HEK293T (cell line): Measurements from ENCODE around the gene OPCML.

Experiments used
- CTCF ChIA-PET: fragments of 350-600 bp; formaldehyde crosslinking; extraction: SDS; loops from one replicate; lab custom pipeline; 2021; ENCODE audit warnings: antibody characterized with exemption, inconsistent platforms; lab: Yijun Ruan, JAX
- POLR2A ChIA-PET: fragments of 350-600 bp; formaldehyde crosslinking; extraction: SDS; loops from one replicate; lab custom pipeline; 2020; ENCODE audit warnings: antibody characterized with exemption, inconsistent platforms; lab: Yijun Ruan, JAX
- DNase-seq: peaks from one replicate; pipeline ENCODE4 v3.0.0; 2012; ENCODE audit warnings: mixed read lengths; ENCODE audit errors: extremely low spot score
- ARNT ChIP-seq: fragments of 450-650 bp; IDR thresholded peaks from 2 replicates; pipeline ENCODE4 v1.6.1; 2017; ENCODE audit warnings: mild to moderate bottlenecking
- BHLHE40 ChIP-seq: fragments of 450-650 bp; IDR thresholded peaks from 2 replicates; pipeline ENCODE4 v1.6.1; 2016; ENCODE audit warnings: mild to moderate bottlenecking, moderate library complexity, borderline replicate concordance
- CTBP1 ChIP-seq: fragments of 450-650 bp; IDR thresholded peaks from 2 replicates; pipeline ENCODE4 v1.6.1; 2016; ENCODE audit warnings: borderline replicate concordance
- ELF4 ChIP-seq: fragments of 450-650 bp; IDR thresholded peaks from 2 replicates; pipeline ENCODE4 v1.6.1; 2017; ENCODE audit warnings: antibody characterized with exemption
- FOXA1 ChIP-seq: fragments of 450-650 bp; IDR thresholded peaks from 2 replicates; pipeline ENCODE4 v1.6.1; 2016; ENCODE audit warnings: mild to moderate bottlenecking
- FOXK2 ChIP-seq: fragments of 450-650 bp; IDR thresholded peaks from 2 replicates; pipeline ENCODE4 v1.6.1; 2016; ENCODE audit warnings: mild to moderate bottlenecking
- FOXM1 ChIP-seq: fragments of 450-650 bp; IDR thresholded peaks from 2 replicates; pipeline ENCODE4 v1.6.1; 2017; ENCODE audit warnings: mild to moderate bottlenecking, borderline replicate concordance
- HDGF ChIP-seq: fragments of 450-650 bp; IDR thresholded peaks from 2 replicates; pipeline ENCODE4 v1.6.1; 2017; ENCODE audit warnings: antibody characterized with exemption, borderline replicate concordance
- L3MBTL2 ChIP-seq: fragments of 450-650 bp; conservative IDR thresholded peaks from 2 replicates; pipeline ENCODE4 v1.6.1; 2016; ENCODE audit warnings: mild to moderate bottlenecking
- LEF1 ChIP-seq: fragments of 450-650 bp; IDR thresholded peaks from 2 replicates; pipeline ENCODE4 v1.6.1; 2017; ENCODE audit warnings: mild to moderate bottlenecking, borderline replicate concordance
- NFRKB ChIP-seq: fragments of 450-650 bp; IDR thresholded peaks from 2 replicates; pipeline ENCODE4 v1.6.1; 2016; ENCODE audit warnings: mild to moderate bottlenecking, moderate library complexity
- SP1 ChIP-seq: fragments of 450-650 bp; IDR thresholded peaks from 2 replicates; pipeline ENCODE4 v1.6.1; 2017
- SUZ12 ChIP-seq: fragments of 450-650 bp; IDR thresholded peaks from 2 replicates; pipeline ENCODE4 v1.6.1; 2016; ENCODE audit warnings: mild to moderate bottlenecking
- TARDBP ChIP-seq: fragments of 450-650 bp; IDR thresholded peaks from 2 replicates; pipeline ENCODE4 v1.6.1; 2016
- ZNF384 ChIP-seq: fragments of 450-650 bp; IDR thresholded peaks from 2 replicates; pipeline ENCODE4 v1.6.1; 2016
- TF ChIP-seq, protein P1 (sequence below): fragments of 450-650 bp; IDR thresholded peaks from 2 replicates; pipeline ENCODE4 v1.6.1; 2016

Gene OPCML

DNA sequence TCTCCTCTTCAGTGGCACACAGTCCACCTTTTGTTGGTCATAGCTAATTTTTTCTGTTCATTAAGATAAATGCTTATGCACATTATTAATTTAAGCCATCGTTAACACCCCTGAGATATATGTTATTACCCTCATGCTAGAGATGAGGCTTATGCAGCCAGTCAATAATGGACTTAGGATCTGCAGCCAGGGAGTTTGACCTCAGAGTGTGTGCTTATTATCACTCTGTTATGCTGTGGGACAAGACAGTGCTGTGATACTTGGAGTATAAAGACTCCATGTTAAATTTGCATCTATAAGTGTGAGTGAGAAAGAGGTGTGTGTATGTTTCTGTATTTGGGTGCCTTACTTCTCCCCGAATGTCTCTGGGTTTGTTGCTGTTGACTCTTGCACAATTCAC, 969.3 kb downstream of the OPCML start:
- POLR2A ChIA-PET, result no interaction called here

DNA sequence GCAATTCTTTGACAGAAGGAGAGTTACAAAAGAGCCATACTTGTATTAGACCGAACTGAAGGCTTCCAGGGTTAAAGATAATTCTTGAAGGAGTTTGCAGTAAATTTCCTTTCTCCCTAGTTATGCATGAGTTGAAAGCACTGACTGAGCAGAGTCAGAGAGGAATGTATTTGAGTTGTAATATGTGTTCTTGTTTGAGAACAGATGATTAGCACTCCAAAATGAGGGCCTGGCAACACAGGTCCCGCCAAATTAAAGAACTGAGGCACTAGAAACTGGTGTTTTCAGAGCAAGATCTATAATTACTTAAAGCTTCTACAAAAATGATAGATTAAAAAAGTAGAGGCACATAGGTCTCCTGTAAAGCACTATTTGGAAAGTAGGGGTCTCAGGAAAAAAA, 970.4 kb downstream of the OPCML start:
- CTCF ChIA-PET, result no interaction called here
- POLR2A ChIA-PET, result interaction anchor here (0.7 kb wide), 1 partner anchor 9 kb away, joined by 3 read pairs; no protein-coding TSS in a partner anchor
- TF ChIP-seq TARDBP (no peak), FOXM1 (no peak), SP1 (no peak), L3MBTL2 (no peak), LEF1 (no peak), ZNF384 (no peak), BHLHE40 (no peak), ELF4 (no peak), HDGF (no peak)
- DNase-seq, result no peak

More for the DNA sequence above, 969.3 kb downstream of the OPCML start:
- TF ChIP-seq TARDBP (no peak), NFRKB (no peak), ZNF384 (no peak), BHLHE40 (no peak), HDGF (no peak), ELF4 (no peak), LEF1 (no peak), FOXM1 (no peak), SUZ12 (no peak), FOXA1 (no peak), ARNT (no peak), FOXK2 (no peak), SP1 (no peak), CTBP1 (no peak), L3MBTL2 (no peak)
- TF ChIP-seq, protein P1, sequence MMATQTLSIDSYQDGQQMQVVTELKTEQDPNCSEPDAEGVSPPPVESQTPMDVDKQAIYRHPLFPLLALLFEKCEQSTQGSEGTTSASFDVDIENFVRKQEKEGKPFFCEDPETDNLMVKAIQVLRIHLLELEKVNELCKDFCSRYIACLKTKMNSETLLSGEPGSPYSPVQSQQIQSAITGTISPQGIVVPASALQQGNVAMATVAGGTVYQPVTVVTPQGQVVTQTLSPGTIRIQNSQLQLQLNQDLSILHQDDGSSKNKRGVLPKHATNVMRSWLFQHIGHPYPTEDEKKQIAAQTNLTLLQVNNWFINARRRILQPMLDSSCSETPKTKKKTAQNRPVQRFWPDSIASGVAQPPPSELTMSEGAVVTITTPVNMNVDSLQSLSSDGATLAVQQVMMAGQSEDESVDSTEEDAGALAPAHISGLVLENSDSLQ, result no peak
- CTCF ChIA-PET, result no interaction called here
- DNase-seq, result no peak

DNA sequence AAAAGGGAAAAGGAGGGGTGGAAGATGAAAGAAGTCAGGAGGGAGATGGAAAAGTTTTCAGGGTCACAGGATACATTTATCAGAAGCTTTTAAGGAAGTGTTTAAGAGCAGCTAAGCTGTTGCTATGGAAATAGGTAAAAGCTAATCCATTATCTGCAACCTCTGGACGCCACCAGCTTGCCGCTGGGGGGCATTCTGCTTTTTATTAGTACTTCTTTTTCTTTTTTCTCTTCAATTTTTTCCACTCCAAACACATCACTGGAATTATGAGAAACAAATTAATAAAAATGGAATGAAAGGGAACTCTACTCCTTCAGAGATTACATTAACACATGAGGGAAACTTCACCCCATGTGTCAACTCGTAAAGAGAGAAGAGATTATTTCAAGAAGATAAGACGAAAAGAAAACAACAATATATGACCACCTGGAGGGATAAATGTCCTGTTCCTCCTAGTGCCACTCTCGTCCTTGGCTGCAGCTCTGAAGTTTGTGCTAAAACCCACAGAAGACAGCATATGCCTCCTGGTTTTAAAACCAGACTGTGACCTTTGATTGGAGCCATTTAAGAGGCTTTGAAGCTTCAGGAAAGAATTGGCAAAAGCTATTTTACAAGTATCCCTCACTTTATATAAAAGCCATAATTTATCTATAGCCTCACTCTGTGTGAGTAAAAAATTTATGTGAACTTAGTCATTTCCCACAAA, 972.8 kb downstream of the OPCML start:
- ChIA-PET CTCF (interaction anchor here (1.0 kb wide), 1 partner anchor 381 kb away, joined by 5 read pairs; no protein-coding TSS in a partner anchor), POLR2A (no interaction called here)
- DNase-seq, result no peak
- TF ChIP-seq HDGF (no peak), FOXK2 (no peak), SUZ12 (no peak), ZNF384 (no peak)

DNA sequence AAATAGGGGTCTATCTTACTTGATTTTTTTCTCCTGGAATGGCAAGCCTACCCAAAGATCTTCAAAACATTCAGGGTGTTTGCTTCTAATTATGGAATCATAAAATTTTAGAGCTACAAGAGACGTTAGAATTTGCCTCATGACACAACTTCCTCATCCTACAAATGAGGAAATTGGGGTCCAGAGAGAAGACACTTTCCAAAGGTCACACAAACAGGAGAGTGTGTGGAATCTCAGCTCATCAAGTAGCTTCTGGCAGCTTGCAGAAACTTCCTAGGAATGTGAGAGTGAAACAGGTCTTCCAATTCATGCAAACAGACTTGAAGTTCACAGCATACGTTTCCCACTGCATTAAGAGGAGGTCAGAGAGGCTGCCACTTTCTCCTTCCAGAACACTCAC, 976.0 kb downstream of the OPCML start:
- ChIA-PET CTCF (no interaction called here), POLR2A (no interaction called here)
- TF ChIP-seq BHLHE40 (no peak), TARDBP (no peak), FOXA1 (no peak), NFRKB (no peak), ELF4 (no peak), SP1 (no peak), FOXM1 (no peak), CTBP1 (no peak), SUZ12 (no peak), LEF1 (no peak), ZNF384 (no peak)
- no peak for DNase-seq

DNA sequence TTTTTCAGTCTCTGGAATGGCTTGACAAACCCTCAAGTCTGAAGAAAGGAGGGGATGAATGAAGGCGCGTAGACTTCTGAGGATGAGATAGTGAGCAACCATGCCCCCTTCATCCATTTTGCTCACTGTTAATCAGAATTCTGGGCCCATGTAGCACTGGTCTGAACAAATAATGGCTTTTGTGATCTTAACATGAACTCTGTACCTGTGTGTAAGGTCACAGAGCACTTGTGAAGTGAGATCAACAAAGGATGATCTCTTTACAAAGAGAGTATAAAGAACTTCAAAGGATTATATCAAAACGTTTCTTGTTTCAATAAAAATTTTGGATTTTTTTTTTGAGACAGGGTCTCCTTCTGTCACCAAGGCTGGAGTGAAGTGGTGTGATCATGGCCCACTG, 976.7 kb downstream of the OPCML start:
- POLR2A ChIA-PET, result no interaction called here
- DNase-seq, result no peak
- CTCF ChIA-PET, result no interaction called here
- TF ChIP-seq FOXA1 (no peak), L3MBTL2 (no peak), BHLHE40 (no peak), ZNF384 (no peak), HDGF (no peak), TARDBP (no peak), SUZ12 (no peak), SP1 (no peak), ARNT (no peak), FOXM1 (no peak), LEF1 (no peak), NFRKB (no peak), CTBP1 (no peak), FOXK2 (no peak), ELF4 (no peak)
- TF ChIP-seq, protein P1, result no peak

DNA sequence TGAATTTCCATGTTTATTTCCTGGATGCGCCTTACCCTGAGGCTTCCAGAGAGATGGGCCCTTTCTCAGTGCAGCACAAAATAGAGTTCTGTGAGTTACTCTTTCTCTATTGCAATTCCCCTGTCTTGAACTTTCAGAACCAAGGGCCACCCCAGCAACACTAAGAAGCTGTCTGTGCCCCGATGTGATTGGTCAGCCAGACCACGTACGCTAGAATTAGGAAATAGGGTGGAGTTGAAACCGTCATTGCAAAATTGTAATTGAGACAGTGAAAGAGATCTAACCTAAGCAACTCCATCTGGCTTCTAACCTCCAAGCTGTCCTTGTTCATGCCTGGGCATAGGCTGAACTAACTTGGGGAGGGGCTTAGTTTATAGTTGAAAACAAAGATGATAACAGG, 981.3 kb downstream of the OPCML start:
- POLR2A ChIA-PET, result no interaction called here
- TF ChIP-seq HDGF (no peak), SUZ12 (no peak), BHLHE40 (no peak), TARDBP (no peak), ARNT (no peak), FOXK2 (no peak), LEF1 (no peak), SP1 (no peak), L3MBTL2 (no peak), ZNF384 (no peak), FOXA1 (no peak), CTBP1 (no peak), FOXM1 (no peak), NFRKB (no peak), ELF4 (no peak)
- TF ChIP-seq, protein P1, result no peak
- CTCF ChIA-PET, result no interaction called here
- DNase-seq, result no peak

DNA sequence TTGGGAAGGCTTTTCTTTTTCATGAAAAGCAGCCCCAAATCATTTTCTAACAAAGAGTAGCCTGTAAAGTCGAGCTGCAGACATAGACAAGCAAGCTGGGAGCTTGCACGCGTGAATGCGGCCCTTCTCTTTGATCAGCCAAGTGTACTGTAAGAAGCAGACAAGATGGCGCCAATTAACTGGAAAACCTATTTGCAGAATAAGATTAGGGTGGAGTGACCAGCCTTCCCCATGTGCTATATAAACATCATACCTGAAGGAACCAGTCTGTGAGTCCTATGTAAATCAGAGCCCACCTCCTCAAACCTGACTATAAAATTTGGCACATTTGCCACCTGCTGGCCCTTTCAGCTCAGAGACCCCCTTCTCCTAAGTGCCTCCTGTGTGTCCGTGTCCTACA, 982.7 kb downstream of the OPCML start:
- CTCF ChIA-PET, result no interaction called here
- TF ChIP-seq NFRKB (no peak), SP1 (no peak), CTBP1 (no peak), BHLHE40 (no peak), FOXK2 (no peak), TARDBP (no peak), FOXM1 (no peak), ZNF384 (no peak), ARNT (no peak), SUZ12 (no peak), ELF4 (no peak), FOXA1 (no peak), HDGF (no peak), L3MBTL2 (no peak), LEF1 (no peak)
- TF ChIP-seq, protein P1, result no peak
- no peak for DNase-seq

More for the DNA sequence above, 982.7 kb downstream of the OPCML start:
- POLR2A ChIA-PET, result no interaction called here
